Suprapubic skin (tissue), 4 donors: ENCODE results near the gene DSE.

Experiments used
- CTCF ChIP-seq, 2 donors: fragments of 200-600 bp in 1 of 2; fragments of 450-650 bp in 1 of 2; sonication (generic) in 1 of 2; IDR thresholded peaks; one replicate each; pipeline ENCODE4 v1.5.1; 2016 to 2019; ENCODE audit warnings: antibody characterized with exemption in 2 of 2, mild to moderate bottlenecking in 1 of 2, moderate library complexity in 1 of 2
- EP300 ChIP-seq: sonication (generic); formaldehyde crosslinking; IDR thresholded peaks from one replicate; pipeline ENCODE4 v1.6.1; 2017; ENCODE audit warnings: antibody characterized with exemption
- POLR2A ChIP-seq, 2 donors: fragments of 450-650 bp; IDR thresholded peaks; one replicate each; pipeline ENCODE4 v1.6.1; 2017; ENCODE audit warnings: antibody characterized with exemption in 2 of 2, mild to moderate bottlenecking in 2 of 2, moderate library complexity in 2 of 2
- POLR2AphosphoS5 ChIP-seq, 3 donors: sonication (generic); formaldehyde crosslinking; IDR thresholded peaks; one replicate each; pipeline ENCODE4 v1.6.1; 2017; ENCODE audit warnings: antibody characterized with exemption in 3 of 3

DNA sequence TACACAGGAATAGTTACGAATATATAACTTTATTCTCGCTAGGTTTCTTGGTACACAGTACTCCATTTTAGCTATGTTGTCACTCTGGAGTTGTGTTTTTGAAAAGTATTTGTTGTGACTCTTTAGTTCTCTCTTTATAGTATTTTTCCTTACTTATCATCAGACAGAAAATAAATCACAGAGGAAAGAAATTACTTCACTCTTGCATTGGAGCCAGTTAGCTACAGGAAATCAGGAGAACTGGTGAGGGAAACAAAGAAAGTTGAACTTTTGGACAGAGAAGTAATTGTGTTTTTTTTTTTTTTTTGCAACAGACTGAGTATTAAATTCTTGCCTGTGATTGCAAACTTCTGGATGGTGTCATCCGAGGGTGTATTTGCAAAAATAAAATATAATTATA, 33.9 kb downstream of the DSE start:
- TF ChIP-seq POLR2A (IDR thresholded peaks at IDR 0.05) (no peak), CTCF (IDR thresholded peaks at IDR 0.05) (no peak), EP300 (no peak), POLR2AphosphoS5 (IDR thresholded peaks at IDR 0.05) (no peak)
